GM19463 (cell line): Measurements from ENCODE around the gene AMZ2.
"Not testable (repeated sequence)": the region's sequence is repeated elsewhere in the genome, so short reads cannot be mapped to it uniquely, and the experiment has no call there.

ENCODE experiments used
- ATAC-seq: cut with Tn5 transposase; IDR thresholded peaks from one replicate; pipeline ENCODE4 v1.9.1; 2021; ENCODE audit warnings: mild to moderate bottlenecking, moderate library complexity; ENCODE audit not compliant: unreplicated experiment

The AMZ2 gene

DNA sequence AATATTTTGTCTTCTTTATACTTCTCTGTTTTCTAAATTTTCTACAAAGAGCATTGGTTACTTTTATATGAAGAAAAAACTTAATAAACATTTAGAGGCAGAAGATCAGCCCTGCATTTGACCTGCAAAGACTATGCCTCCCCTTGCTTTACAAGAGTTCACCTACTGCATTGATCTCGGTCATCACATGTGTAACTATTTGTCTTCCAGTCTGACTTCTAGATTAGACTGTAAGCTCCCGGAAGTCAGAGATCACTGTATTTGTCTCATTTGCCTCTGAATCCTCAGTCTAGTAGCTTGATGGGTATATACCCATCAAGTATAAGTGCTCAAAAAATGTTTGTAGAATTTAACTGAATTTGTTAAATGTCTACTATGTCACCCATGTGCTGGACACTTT is 27.7 kb upstream of the AMZ2 start:
- ATAC-seq: not testable (repeated sequence)

DNA sequence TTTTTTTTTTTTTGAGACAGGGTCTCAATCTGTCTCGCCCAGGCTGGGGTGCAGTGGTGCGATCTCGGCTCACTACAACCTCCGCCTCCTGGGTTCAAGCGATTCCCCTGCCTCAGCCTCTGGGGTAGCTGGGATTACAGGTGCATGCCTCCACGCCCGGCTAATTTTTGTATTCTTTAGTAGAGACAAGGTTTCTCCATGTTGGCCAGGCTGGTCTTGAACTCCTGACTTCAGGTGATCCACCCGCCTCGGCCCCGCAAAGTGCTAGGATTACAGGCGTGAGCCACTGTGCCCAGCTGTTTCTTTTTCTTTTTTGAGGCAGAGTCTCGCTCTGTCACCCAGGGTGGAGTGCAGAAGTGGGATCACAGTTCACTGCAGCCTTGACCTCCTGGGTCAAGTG is 27.1 kb upstream of the AMZ2 start:
- ATAC-seq: not testable (repeated sequence)

DNA sequence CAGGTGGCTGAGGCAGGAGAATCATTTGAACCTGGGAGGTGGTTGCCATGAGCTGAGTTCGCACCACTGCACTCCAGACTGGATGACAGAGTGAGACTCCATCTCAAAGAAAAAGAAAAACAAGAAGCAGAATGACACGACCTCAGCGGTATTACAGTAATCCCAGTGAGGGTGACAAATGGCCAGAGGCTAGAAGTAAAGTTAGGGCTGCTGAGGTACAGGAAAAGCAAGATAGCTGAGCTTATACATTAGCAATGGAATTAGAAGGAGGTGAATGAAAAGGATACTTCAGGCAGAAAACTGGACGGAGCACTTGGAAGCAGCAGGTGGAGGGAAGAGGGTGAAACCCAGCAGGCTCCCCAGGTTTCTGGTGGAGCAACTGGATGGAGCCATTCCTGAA is 26.1 kb upstream of the AMZ2 start:
- ATAC-seq: no peak

DNA sequence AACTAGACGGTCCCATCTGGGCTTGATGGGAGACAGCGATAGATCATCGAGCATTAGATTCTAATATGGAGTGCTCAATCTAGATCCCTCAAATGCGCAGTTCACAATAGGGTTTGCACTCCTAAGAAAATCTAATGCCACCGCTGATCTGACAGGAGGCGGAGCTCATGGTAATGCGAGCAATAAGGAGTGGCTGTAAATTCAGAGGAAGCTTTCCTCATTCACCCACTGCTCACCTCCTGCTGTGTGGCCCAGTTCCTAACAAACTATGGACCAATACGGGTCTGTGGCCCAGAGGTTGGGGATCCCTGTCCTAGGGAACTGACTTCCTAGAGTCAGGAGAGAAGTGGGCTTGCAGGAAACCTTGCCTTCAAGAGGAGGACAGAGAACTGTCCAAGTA is 25.2 kb upstream of the AMZ2 start:
- ATAC-seq: no peak

DNA sequence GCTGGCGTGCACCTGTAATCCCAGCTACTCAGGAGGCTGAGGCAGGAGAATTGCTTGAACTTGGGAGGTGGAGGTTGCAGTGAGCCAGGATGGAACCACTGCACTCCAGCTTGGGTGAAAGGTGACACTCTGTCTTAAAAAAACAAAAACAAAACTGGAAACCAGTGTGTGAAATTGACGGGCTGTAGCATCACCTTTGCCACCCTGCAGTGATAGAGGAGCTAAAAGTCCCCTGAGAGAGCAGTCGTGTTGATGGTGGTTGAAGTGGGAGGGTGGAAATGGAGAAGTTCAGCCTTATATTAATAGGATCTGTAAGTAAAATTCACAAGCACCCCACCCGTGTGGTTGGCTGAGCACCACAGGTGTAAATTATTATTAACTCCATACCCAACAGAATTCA is 22.8 kb upstream of the AMZ2 start:
- ATAC-seq: not testable (repeated sequence)

DNA sequence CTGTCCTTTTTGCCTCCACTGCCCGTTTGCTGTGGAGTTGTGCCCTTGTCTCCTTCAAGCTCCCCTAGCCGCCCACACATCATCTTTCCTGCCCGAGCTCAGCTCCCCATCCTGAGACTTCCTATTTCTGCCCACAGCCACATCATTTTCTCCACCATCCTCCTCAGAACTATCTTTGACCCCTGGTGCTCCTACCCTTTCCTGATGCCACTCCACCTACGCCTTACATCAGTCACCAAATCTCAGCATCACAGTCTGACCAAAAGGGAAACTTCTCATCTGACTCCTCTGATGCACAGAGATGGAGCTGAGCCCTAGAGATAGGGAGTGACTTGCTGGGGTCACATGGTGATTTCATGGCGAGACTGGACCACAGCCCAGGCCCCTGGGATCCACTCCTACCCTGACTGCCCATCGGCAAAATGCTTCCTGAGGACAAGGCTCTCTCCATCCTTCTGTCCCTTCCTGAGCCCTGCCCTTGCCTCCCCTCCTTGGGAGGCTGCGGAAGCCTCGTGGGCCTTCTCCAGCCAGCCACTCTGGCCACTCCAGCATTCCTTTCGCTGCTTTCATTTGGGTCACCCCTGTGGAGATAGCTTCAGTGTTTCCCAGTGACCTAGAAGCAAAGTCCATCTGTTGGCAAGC is 19.7 kb upstream of the AMZ2 start:
- not testable (repeated sequence) for ATAC-seq

DNA sequence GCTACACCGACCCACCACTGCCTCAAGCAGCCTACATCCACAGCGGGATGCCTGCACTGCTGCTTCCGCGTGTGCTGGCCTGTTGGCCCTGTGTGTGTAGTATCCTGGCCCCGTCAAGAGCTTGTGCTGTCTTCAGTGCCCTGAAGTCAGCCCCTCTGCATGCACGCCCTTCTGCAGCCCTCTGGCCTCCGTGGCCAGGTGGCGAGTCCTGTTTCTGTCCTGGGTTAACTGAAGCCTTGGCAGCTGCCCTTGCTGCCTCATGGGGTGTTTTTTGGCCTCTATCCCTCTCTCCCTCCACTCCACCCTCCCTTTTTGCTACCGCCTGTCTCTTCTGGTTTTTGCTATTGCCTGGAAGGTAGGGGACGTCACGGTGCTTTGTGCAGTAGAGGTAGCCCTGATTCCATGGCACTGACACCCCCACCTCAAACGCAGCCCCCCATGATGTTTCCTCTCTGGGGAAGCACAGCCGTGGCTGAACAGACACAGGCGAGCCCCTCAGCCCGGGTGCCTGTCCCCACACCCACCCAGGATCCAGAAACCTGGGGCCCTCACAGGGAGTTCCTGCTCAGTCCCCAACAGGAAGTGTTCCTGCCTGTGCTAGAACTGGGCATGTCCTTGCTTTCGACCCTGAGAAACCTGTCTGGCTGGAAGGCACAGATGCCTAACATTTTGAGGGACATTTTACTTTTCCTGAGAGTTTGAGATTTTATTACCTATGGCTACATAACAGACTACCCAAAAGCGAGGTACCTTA is 18.8 kb upstream of the AMZ2 start:
- ATAC-seq: no peak

DNA sequence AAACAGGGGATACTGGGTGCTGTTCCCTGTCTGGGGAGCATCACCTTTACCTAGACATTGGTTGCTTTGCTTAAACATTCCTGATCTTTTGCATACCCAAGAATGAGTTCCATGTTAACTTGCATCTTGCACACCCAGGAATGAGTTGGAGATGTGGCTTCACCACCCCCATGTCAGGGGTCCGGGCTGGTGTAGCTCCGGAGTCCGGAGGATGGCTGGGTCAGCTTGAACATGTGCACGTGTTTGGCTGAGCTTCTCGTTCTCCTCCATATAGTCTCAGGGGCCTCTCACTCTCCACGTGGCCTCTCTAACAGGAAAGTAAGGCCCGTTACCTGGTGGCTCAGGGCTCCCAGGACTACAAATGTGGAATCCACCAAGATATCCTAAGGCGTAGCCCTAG is 18.2 kb upstream of the AMZ2 start:
- no peak for ATAC-seq

DNA sequence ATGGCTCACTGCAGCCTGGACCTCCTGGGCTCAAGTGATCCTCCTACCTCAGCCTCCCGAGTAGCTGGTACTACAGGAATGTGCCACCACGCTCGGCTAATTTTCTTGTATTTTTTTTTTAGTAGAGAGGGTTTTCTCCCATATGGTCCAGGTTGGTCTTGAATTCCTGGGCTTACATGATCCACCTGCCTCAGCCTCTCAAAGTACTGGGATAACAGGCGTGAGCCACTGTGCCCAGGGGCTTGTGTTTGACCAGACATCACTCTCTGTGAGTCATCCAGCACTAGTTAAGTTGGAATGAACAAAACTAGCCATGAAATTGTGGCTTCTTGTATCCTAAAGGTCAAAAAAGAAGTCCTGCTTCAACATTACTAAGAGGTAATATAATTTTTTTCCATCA is 16.7 kb upstream of the AMZ2 start:
- ATAC-seq: not testable (repeated sequence)

DNA sequence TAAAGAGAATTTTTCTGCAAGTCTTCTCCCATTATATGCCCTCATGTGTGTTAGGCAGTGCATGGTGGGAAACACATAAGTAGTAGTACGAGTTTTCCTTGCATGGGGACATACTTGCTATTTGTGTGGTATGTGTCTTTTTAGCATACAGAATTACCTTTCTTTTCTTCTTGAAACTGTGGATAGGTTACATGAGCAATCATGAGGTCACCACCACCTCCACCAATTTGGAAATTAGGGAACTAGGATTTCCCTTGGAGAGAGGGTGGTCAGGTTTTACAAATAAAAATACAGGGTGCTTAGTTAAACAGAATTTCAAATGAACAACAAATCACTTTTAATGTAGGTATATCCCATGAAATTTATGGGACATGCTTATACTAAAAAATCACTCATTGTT is 16.3 kb upstream of the AMZ2 start:
- ATAC-seq: no peak

DNA sequence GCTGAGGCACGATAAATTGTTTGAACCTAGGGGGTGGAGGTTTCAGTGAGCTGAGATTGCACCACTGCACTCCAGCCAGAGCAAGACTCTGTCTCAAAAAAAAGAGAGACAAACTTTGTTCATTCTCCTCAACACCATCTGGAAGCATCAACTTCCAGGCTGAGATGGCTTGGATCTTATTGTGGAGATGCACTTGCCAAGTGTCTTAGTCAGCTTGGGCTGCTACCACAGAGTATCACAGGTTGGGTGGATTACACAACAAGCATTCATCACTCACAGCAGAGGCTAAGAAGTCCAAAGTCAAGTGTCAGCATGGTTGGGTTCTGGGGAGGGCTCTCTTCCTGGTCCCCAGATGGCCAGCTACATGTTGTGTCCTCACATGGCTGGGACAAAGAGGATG is 15.1 kb upstream of the AMZ2 start:
- ATAC-seq: not testable (repeated sequence)

DNA sequence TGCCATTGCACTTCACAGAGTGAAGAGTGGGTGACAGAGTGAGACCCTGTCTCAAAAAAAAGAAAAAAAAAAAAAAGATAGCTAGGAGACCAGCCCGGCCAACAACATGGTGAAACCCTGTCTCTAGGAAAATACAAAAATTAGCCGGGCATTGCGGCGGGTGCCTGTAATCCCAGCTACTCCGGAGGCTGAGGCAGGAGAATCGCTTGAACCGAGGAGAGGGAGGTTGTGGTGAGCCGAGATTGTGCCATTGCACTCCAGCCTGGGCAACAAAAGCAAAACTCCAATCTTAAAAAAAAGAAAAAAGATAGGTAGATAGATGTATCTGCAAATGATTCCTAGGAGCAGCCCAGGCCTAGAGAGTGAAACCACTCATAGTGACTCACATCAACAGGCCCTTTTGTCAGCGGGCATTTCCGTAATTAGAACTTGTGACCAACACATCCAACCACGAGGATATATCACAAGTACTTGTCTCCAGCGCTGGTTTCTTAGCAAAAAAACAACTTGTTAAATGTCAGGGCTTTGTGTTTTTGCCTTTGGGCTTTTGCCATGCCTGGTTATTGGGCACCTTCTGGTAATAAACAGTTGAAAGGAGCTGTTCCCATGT is 13.0 kb upstream of the AMZ2 start:
- peak; percentile 35 for ATAC-seq

DNA sequence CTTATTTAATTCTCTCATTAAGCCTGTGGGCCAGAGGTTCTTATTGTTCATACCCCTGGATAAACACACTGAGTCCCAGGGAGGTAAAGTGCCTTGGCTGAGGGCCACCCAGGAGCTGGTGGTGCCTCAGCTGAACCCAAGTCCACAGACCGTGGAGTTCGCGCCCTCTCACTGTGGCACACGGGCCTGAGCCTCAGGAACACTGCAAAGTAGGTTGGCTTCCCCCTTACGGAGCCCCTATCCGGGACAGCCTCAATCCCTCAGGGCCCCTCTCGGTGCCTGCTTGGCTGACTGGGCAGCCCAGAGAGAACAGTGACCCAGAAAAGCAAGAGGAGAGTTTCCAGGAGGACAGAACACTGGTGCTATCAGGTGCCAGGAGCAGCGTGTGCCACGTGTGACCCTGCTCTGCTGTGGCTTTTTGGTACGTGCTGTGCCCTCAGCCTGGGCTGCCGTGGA is 12.5 kb upstream of the AMZ2 start:
- ATAC-seq: not testable (repeated sequence)

DNA sequence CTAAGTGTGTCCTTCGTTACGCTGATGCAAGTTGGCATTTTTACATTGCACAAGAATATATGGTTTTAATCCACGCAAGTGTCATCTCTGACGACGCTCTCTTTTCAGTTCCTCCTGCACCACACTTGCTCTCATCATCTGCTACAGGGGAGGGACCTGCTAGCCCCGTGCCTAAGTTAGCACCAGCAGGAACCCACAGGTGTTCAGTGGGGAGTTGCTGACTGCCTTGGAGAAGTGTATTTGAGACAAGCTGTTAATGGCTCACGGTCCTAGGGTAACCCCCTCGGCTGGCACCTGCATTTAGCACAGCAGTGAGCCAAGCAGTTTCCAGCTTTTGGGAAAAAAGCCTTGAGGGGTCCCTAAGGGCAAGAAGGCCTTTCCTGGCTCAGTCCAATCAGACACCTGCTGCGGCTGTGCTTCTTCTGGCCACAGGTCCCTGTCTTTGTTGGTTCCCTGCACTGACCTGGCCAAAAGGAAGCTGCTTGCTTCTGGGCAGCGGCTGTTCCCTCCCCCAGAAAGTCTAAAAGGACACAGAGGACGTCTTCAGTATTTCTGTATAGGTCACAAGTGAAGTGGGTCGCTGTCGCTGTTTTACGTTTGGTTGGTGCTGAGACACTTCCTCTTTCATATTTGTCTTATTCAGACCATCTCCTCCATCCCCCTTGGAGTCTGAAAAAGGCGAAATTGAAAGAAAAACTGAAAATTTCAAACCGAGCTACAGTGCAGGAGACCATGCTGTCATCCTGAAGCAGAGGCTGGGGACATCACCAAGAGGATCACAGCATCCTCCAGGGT is 10.3 kb upstream of the AMZ2 start:
- ATAC-seq: peak; percentile 64

DNA sequence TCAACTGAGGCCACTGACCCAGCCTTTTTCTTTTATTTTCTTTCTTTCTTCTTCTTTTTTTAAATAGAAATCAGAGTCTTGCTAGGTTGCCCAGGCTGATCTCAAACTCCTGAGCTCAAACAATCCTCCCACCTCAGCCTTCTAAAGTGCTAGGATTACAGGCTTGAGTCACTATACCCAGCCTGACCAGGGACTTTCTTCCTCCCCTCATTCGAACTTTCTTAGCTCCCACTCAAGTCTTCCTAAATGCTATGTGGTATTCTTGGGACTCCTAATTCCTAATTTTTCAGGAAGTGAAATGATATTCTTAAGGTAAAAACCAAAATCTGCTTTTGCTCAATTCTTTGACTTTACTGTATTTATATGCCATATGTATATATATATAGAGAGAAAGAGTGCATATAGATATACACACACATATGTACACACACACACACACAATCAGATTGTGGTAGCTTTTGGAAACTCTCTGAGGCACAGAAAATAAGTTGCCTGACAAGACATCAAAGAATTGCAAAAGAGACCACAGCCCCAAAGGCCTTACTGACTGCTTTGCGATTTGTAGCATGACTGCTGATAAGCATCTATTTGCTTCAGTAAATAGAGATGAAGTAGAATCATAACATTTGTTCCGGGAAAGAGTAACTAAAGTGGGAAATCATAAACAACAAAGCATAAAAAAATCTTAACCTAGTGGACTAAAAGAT is 9.5 kb upstream of the AMZ2 start:
- peak; percentile 3 for ATAC-seq

DNA sequence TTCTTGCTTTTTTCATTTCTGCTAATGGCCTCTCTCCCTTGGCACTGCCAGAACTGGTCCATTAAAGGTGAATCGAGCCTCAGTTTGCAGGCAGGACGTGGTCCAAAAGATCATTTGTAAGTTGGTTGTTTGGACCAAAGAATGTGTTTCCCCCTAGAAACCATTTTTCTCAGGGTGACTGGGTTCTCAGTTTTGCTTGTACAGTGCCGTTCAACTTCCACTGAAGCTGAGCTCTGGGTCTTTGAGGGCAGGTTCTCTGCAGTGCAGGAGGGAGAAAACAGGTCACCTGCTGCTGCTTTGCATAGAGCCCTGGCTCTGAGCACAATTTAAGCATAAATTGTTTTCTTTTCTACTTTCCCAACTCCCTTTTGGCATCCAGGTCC is 9.0 kb upstream of the AMZ2 start:
- no peak for ATAC-seq

DNA sequence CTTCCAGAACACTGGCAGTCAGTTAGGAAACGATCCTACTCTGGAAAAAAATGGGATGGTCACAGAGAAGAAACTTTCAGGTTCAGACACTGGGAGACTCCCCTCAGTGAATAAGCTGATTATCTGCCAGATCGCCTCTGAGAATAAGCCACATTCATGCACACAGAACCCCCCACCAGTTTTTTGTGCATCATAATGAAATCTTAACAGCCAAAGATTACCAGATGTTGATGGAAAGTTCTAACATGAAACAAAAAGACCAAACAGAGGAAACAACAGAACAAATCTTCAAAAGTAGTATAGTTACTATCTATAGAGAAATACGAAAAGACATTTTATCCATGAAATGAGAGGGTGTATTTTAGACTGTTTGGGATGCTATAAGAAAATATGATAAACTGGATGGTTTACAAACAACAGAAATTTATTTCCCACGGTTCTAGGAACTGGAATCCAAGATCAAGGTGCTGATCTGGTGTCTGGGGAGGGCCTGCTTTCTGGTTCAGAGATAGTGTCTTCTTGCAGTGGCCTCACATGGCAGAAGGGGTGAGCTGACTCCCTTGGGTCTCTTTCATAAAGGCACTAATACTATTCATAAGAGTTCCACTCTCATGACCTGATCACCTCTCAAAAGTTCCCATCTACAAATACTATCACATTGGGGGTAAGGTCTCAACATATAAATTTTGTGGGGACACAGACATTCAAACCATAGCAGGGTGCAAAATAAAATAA is 8.0 kb upstream of the AMZ2 start:
- ATAC-seq: no peak

DNA sequence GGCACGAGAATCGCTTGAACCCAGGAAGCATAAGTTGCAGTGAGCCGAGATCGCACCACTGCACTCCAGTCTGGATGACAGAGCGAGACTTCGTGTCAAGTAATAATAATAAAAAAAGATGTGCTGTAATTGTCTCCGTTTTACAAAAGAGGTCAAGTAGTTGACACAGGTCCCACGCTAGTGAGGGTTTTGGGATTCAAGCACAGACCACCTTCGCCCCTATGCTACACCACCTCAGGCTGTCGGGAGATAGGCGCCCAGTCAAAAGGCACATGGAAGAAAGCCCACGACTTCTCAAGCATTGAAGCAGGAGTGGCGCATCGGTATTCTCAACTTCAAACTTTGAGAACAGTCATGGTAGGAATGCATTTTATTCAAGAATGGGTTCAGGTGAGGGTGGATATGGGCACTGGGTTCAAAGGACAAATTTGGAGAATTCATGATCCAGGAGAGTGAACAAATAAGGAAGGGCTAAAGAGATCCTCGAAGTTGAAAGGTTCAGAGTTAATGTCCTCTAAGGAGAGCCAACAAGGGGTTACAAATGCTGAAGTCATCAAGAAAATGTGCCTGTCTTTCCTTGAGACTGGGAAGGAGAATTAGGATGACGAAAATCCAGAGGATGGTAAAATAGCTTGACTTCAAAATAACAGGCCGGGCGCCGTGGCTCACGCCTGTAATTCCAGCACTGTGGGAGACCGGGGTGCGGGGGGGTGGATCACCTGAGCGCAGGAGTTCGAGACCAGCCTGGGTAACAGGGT is 1.4 kb upstream of the AMZ2 start:
- ATAC-seq: no peak

DNA sequence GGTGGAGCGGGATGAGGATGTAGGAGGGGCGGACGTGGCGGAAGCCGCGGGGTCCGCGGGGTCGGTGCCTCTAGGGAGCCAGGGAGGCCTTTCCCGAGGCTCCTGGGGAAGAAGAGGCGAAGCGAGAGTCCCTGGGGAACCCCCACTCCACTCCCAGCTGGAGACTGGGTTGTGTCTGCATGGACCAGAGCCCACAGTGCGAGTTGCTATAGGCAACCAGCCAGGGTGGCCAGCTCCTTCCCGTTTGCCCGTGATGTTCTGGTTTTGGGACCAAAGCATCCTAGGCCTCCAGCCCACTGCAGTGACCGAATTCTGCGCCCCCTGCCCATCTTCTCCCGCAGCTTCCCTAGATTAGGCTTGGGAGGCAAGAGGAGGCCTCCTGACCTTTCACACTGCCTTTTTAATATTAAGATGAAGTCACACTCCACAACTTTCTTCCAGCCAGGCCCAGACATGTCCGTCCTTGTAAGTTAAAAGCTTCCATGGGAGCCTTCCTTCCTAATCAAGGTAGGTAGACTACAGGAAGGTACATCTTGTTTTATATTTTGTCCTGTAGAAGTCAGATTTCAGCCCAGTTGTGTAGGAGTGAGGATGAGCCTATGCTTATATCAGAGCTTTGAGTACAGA is 469 bp downstream of the AMZ2 start:
- peak; percentile 26 for ATAC-seq
